Measurements from ENCODE around the gene CLIP3. TPM values are rescaled to one million over a fixed set of nuclear protein-coding genes. Genes with fewer than 3 reads are reported as not detected.

Gene CLIP3
- total and polyA plus RNA-seq, 2 of the 13 experiments (the other 11 are each of a cell fraction or from before 2014, with no cell fraction given), result 0.15 to 1.2 TPM

DNA sequence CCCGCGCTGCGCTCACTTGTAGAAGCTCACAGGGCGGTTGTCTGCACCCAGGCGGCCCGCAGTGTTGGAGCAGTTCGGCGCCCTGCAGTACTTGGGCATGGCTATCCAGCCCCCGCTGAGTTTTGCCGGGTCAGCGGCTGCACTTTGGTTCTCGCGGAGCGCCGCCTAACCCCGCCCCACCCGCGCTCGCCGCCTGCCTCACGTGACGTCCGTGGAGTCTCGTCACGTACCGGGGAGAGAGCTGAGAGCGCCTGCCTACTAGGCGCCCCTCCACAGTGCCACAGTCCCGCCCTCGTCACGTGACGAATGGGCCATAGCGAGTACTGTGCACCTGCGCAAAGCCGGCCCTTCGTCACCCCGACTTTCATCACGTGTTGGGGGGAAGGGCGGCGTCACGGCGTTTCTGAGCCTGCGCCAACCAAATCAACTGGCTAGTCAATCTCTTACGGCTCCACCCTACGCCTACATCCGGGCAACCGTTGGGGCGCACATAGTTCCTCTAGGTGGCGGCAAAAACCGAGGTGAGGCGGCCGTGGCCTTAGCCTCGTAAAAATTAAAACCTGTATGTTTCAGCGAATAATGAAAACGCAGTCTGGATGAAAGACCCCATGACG, 21.6 kb upstream of the CLIP3 start, which contains the start of gene THAP8 (continued):
- TF ChIP-seq ZFP1 (CRISPR knock-in tag; IDR thresholded peaks at IDR 0.05) (peak; percentile 43), MEIS2 (CRISPR knock-in tag; IDR thresholded peaks at IDR 0.05) (0 out of 2 replicates have a peak, but pooled peaks have one; percentile 12), SRSF4 (IDR thresholded peaks at IDR 0.05; ENCODE audit: low read depth, low read length, poor library complexity, severe bottlenecking) (no peak), HMGA1 (CRISPR knock-in tag; conservative IDR thresholded peaks at IDR 0.05) (no peak), ZNF367 (CRISPR knock-in tag; IDR thresholded peaks at IDR 0.05; ENCODE audit: borderline replicate concordance) (no peak), SAFB2 (CRISPR knock-in tag; IDR thresholded peaks at IDR 0.05; ENCODE audit: borderline replicate concordance, low read depth) (no peak), ZNF543 (CRISPR knock-in tag; IDR thresholded peaks at IDR 0.05) (peak; percentile 71), ZSCAN12 (CRISPR knock-in tag; IDR thresholded peaks at IDR 0.05) (0 out of 2 replicates have a peak, but pooled peaks have one; percentile 37), STAG1 (CRISPR knock-in tag; IDR thresholded peaks at IDR 0.05) (no peak; the same call in none of the 2 replicates), BRCA1 (CRISPR knock-in tag; IDR thresholded peaks at IDR 0.05) (no peak; the same call in none of the 2 replicates), ZNF775 (CRISPR knock-in tag; IDR thresholded peaks at IDR 0.05; ENCODE audit: borderline replicate concordance) (no peak), ZNF33B (CRISPR knock-in tag; IDR thresholded peaks at IDR 0.05) (peak; percentile 53; the same call in 1 of the 2 replicates), STAT5B (CRISPR knock-in tag; IDR thresholded peaks at IDR 0.05) (no peak), SUZ12 (IDR thresholded peaks at IDR 0.05; ENCODE audit: low read depth, low read length) (no peak), ZNF614 (CRISPR knock-in tag; IDR thresholded peaks at IDR 0.05; ENCODE audit: borderline replicate concordance) (peak; percentile 57; the same call in 1 of the 2 replicates), SIX4 (CRISPR knock-in tag; IDR thresholded peaks at IDR 0.05) (peak; percentile 73; the same call in 1 of the 2 replicates)
- TF ChIP-seq, protein P1, sequence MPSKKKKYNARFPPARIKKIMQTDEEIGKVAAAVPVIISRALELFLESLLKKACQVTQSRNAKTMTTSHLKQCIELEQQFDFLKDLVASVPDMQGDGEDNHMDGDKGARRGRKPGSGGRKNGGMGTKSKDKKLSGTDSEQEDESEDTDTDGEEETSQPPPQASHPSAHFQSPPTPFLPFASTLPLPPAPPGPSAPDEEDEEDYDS (CRISPR knock-in tag; IDR thresholded peaks at IDR 0.05), result peak; percentile 46; the same call in 1 of the 2 replicates
- TF ChIP-seq, protein P2, sequence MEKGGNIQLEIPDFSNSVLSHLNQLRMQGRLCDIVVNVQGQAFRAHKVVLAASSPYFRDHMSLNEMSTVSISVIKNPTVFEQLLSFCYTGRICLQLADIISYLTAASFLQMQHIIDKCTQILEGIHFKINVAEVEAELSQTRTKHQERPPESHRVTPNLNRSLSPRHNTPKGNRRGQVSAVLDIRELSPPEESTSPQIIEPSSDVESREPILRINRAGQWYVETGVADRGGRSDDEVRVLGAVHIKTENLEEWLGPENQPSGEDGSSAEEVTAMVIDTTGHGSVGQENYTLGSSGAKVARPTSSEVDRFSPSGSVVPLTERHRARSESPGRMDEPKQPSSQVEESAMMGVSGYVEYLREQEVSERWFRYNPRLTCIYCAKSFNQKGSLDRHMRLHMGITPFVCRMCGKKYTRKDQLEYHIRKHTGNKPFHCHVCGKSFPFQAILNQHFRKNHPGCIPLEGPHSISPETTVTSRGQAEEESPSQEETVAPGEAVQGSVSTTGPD (CRISPR knock-in tag; IDR thresholded peaks at IDR 0.05), result no peak
- TF ChIP-seq, protein P3, sequence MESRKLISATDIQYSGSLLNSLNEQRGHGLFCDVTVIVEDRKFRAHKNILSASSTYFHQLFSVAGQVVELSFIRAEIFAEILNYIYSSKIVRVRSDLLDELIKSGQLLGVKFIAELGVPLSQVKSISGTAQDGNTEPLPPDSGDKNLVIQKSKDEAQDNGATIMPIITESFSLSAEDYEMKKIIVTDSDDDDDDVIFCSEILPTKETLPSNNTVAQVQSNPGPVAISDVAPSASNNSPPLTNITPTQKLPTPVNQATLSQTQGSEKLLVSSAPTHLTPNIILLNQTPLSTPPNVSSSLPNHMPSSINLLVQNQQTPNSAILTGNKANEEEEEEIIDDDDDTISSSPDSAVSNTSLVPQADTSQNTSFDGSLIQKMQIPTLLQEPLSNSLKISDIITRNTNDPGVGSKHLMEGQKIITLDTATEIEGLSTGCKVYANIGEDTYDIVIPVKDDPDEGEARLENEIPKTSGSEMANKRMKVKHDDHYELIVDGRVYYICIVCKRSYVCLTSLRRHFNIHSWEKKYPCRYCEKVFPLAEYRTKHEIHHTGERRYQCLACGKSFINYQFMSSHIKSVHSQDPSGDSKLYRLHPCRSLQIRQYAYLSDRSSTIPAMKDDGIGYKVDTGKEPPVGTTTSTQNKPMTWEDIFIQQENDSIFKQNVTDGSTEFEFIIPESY (CRISPR knock-in tag; IDR thresholded peaks at IDR 0.05), result no peak; the same call in 1 of the 2 replicates
- TF ChIP-seq, protein P4, sequence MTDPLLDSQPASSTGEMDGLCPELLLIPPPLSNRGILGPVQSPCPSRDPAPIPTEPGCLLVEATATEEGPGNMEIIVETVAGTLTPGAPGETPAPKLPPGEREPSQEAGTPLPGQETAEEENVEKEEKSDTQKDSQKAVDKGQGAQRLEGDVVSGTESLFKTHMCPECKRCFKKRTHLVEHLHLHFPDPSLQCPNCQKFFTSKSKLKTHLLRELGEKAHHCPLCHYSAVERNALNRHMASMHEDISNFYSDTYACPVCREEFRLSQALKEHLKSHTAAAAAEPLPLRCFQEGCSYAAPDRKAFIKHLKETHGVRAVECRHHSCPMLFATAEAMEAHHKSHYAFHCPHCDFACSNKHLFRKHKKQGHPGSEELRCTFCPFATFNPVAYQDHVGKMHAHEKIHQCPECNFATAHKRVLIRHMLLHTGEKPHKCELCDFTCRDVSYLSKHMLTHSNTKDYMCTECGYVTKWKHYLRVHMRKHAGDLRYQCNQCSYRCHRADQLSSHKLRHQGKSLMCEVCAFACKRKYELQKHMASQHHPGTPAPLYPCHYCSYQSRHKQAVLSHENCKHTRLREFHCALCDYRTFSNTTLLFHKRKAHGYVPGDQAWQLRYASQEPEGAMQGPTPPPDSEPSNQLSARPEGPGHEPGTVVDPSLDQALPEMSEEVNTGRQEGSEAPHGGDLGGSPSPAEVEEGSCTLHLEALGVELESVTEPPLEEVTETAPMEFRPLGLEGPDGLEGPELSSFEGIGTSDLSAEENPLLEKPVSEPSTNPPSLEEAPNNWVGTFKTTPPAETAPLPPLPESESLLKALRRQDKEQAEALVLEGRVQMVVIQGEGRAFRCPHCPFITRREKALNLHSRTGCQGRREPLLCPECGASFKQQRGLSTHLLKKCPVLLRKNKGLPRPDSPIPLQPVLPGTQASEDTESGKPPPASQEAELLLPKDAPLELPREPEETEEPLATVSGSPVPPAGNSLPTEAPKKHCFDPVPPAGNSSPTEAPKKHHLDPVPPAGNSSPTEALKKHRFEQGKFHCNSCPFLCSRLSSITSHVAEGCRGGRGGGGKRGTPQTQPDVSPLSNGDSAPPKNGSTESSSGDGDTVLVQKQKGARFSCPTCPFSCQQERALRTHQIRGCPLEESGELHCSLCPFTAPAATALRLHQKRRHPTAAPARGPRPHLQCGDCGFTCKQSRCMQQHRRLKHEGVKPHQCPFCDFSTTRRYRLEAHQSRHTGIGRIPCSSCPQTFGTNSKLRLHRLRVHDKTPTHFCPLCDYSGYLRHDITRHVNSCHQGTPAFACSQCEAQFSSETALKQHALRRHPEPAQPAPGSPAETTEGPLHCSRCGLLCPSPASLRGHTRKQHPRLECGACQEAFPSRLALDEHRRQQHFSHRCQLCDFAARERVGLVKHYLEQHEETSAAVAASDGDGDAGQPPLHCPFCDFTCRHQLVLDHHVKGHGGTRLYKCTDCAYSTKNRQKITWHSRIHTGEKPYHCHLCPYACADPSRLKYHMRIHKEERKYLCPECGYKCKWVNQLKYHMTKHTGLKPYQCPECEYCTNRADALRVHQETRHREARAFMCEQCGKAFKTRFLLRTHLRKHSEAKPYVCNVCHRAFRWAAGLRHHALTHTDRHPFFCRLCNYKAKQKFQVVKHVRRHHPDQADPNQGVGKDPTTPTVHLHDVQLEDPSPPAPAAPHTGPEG (CRISPR knock-in tag; IDR thresholded peaks at IDR 0.05), result 0 out of 2 replicates have a peak, but pooled peaks have one; percentile 30
- TF ChIP-seq, protein P5, sequence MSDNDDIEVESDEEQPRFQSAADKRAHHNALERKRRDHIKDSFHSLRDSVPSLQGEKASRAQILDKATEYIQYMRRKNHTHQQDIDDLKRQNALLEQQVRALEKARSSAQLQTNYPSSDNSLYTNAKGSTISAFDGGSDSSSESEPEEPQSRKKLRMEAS (IDR thresholded peaks at IDR 0.05), result peak; percentile 92

Measured in HepG2 (cell line).